GM21737 (cell line): ENCODE measurements around the gene PPP1R14C.

Experiments
- ATAC-seq: cut with Tn5 transposase; IDR thresholded peaks from one replicate; pipeline ENCODE4 v1.9.1; 2021; ENCODE audit warnings: mild to moderate bottlenecking, moderate library complexity; ENCODE audit not compliant: unreplicated experiment

The PPP1R14C gene

GRCh38 chr6:150267686-150268561, 125.1 kb downstream of the PPP1R14C start:
- no peak for ATAC-seq

GRCh38 chr6:150269130-150269856, 126.4 kb downstream of the PPP1R14C start:
- ATAC-seq = no peak

- ATAC-seq = no peak
Observed at GRCh38 chr6:150269857-150270223, 127.0 kb downstream of the PPP1R14C start.

GRCh38 chr6:150270330-150271052, 127.6 kb downstream of the PPP1R14C start:
- no peak for ATAC-seq

- ATAC-seq = no peak
Observed at GRCh38 chr6:150271172-150271500, 128.3 kb downstream of the PPP1R14C start.

GRCh38 chr6:150271501-150272263, 128.8 kb downstream of the PPP1R14C start:
- ATAC-seq = no peak

GRCh38 chr6:150272264-150272975, 129.6 kb downstream of the PPP1R14C start:
- no peak for ATAC-seq

- ATAC-seq = no peak
Observed at GRCh38 chr6:150272976-150273315, 130.1 kb downstream of the PPP1R14C start.

- no peak for ATAC-seq
Observed at GRCh38 chr6:150273457-150274309, 130.8 kb downstream of the PPP1R14C start.

- no peak for ATAC-seq
Observed at GRCh38 chr6:150275489-150275888, 132.6 kb downstream of the PPP1R14C start.

GRCh38 chr6:150276168-150276936, 133.5 kb downstream of the PPP1R14C start:
- no peak for ATAC-seq

GRCh38 chr6:150276937-150277742, 134.3 kb downstream of the PPP1R14C start:
- ATAC-seq = no peak

- no peak for ATAC-seq
Observed at GRCh38 chr6:150279533-150279932, 136.7 kb downstream of the PPP1R14C start.

- ATAC-seq = no peak
Observed at GRCh38 chr6:150280703-150281102, 137.9 kb downstream of the PPP1R14C start.

- ATAC-seq = no peak
Observed at GRCh38 chr6:150281767-150282166, 138.9 kb downstream of the PPP1R14C start.

- ATAC-seq = no peak
Observed at GRCh38 chr6:150282806-150283205, 140.0 kb downstream of the PPP1R14C start.

GRCh38 chr6:150286460-150286859, 143.6 kb downstream of the PPP1R14C start:
- ATAC-seq = no peak

- ATAC-seq = no peak
Observed at GRCh38 chr6:150286912-150287311, 144.1 kb downstream of the PPP1R14C start.
